Measurements from ENCODE around the gene LASP1NB. TPM values are rescaled to one million over a fixed set of nuclear protein-coding genes. Genes with fewer than 3 reads are reported as not detected.

The LASP1NB gene

GRCh38 chr17:38978180-38978579 lies 52.8 kb downstream of the LASP1NB start:
- intact Hi-C loops (cut with DNase I) = no loop called here
- Histone ChIP-seq H3K9me3 (no peaks in the 10 kb centered on the region), H3K4me3 (no peak overlapping the region), H3K27ac (no peak overlapping the region), H3K27me3 (no peaks in the 10 kb centered on the region), H3K36me3 (no peaks in the 10 kb centered on the region), H3K4me1 (no peaks in the 10 kb centered on the region)
- ATAC-seq (no peak), DNase-seq (no peak)
- WGBS (ENCODE audit: insufficient coverage, low coverage, low lambda C conversion rate, missing lambda C conversion rate) = 79% methylated on average over 3 of the region's 4 CpGs
- TF ChIP-seq CTCF (IDR thresholded peaks at IDR 0.05) (no peak), POLR2A (IDR thresholded peaks at IDR 0.05) (no peak)

Small RNA genes within 50 kb of the gene (microRNA-seq; reads per million reads assigned to microRNA genes)
- gene MIR6779 = 0.29 to 0.64 reads per million in 2 donors

Small RNA genes within 50 kb of the gene (small RNA-seq; reads per million reads assigned to genes)
- gene MIR6779 = 0 reads per million in 2 experiments

Other genes starting within 250 kb of the LASP1NB start
- gene MLLT6, start 220.3 kb upstream of the LASP1NB start, total RNA-seq = 10 to 100 TPM; 10.1 to 30.9 (median 25.6) TPM
- gene CISD3, start 195.3 kb upstream of the LASP1NB start, total RNA-seq = 10 to 100 TPM; 34.2 to 88.1 (median 55.1) TPM
- gene PCGF2, start 177.3 kb upstream of the LASP1NB start, total RNA-seq = 1 to 10 TPM; 1.7 to 8.0 (median 3.9) TPM
- gene PSMB3, start 172.9 kb upstream of the LASP1NB start, total RNA-seq = 100 to 1,000 TPM in 5 of 6 experiments, 10 to 100 TPM in 1; 85.2 to 183 (median 120) TPM
- gene PIP4K2B, start 126.1 kb upstream of the LASP1NB start, total RNA-seq = 10 to 100 TPM; 11.5 to 19.5 (median 15.4) TPM
- 10 to 100 TPM in 2 of 6 experiments, 1 to 10 TPM in 4; 6.8 to 13.1 (median 9.2) TPM for gene CWC25, start 100.3 kb upstream of the LASP1NB start, total RNA-seq
- 100 to 1,000 TPM; 389 to 609 (median 436) TPM for gene RPL23, start 71.9 kb upstream of the LASP1NB start, total RNA-seq
- 100 to 1,000 TPM in 2 of 6 experiments, 10 to 100 TPM in 4; 52.2 to 124 (median 84.8) TPM for gene LASP1, start 55.6 kb upstream of the LASP1NB start, total RNA-seq
- not detected for gene FBXO47, start 41.8 kb downstream of the LASP1NB start, total RNA-seq
- 1 to 10 TPM in 1 of 6 experiments, under 1 TPM in 5; 0.11 to 1.6 (median 0.54) TPM for gene PLXDC1, start 226.0 kb downstream of the LASP1NB start, total RNA-seq
- gene ARL5C, start 240.5 kb downstream of the LASP1NB start, total RNA-seq = not detected

Measured in right lobe of liver (tissue), 6 donors.